ENCODE data around the gene NECAP2.

Gene NECAP2

DNA sequence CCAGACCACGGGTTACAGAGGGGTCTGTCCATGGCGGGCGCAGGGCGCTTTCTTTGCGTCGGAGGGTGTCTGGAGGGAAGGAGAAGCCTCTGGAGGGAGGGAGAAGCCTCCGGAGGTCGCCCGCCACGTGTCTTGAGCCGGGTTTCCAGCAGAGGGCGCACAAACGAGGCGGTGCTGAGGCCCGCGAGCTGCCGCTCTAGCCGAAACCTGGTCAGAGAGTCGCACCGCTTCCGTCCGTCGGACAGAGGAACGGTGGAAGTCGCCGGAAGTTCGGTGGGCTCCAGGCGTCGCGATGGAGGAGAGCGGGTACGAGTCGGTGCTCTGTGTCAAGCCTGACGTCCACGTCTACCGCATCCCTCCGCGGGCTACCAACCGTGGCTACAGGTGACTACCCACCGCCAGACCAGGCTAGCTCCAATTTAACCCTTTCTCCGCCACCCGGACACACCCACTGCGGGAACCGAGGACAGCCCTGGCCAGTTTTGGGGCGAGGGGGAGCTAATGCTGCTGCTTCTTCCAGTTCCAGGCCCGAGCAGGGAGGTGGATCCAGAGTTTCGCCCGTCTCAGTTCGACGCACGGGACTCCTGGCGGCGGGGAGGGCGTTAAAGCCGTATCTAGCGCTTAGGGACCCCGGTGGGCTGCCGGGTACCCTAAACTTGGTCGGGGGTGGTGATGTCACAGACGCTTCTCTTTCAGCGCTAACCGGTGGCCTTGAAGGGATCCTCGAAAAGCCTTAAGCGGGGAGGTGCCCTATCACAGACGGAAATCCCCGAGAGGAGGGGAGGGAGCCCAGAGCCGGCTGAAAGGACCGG lies at the start of gene NECAP2:
NECAP2 (plus strand) TSS at position 255 of the 812 bp plus-strand sequence; CDS start at position 293, 38 bp downstream.
- peak; percentile 94 for DNase-seq

DNA sequence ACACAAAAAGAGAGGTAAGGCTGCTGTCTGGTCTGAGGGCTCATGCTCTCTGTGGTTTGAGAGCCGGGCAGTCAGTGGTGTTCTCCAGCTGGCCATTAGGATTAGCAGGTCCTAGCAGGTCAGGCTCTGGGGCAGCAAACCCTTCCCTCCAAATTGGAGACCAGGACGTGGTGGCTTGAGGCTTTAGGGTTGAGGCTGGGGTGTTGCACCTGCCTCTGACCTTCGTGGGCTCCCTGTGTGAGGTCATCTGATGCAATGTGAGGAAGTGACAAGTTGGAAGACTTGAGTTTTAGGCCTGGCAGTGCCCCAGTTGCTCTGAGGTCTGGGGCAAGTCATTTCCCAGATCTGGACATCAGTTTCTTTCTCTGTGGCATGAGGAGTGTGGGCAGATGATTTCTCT lies 49.1 kb upstream of the NECAP2 start:
- DNase-seq, result no peak

DNA sequence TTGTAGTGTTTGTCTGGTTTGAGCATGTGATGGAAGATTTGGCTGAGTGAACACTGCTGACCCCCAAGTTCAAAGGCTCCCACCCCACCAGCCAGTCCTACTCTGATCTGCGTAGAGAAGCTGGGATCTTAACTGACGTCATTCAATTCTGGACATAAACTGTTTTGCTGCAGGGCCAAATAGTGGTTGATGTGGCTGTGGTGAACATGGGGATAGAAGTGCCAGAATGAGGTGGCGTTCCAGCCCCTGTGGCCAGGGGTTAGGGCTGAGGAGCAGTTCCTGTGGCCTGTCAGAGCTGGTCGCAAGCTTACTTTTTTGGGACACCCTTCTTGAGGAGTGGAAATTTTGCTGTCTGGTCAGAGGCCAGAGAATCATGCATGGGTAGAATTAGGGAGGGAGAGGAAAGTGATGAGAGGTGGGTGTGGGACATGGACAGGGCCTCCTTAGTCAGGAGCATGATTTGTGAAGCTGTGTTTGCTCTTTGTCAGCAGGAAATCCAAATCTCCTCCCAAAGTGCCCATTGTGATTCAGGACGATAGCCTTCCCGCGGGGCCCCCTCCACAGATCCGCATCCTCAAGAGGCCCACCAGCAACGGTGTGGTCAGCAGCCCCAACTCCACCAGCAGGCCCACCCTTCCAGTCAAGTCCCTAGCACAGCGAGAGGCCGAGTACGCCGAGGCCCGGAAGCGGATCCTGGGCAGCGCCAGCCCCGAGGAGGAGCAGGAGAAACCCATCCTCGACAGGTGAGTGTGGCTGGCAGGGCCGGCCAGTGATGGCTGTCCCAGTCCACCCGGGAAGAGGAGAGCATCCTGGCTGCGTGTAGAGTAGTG lies 47.6 kb upstream of the NECAP2 start:
- DNase-seq, result no peak

GRCh38 chr1:16393570-16394521 lies 46.7 kb upstream of the NECAP2 start:
- no peak for DNase-seq

DNA sequence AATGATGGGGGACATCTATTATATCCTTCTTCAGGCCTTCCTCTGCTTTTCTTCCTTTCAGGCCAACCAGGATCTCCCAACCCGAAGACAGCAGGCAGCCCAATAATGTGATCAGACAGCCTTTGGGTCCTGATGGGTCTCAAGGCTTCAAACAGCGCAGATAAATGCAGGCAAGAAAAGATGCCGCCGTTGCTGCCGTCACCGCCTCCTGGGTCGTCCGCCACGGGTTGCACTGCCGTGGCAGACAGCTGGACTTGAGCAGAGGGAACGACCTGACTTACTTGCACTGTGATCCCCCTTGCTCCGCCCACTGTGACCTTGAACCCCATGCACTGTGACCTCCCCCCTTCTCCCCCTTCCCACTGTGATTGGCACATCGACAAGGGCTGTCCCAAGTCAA lies 45.5 kb upstream of the NECAP2 start:
- DNase-seq, result no peak

DNA sequence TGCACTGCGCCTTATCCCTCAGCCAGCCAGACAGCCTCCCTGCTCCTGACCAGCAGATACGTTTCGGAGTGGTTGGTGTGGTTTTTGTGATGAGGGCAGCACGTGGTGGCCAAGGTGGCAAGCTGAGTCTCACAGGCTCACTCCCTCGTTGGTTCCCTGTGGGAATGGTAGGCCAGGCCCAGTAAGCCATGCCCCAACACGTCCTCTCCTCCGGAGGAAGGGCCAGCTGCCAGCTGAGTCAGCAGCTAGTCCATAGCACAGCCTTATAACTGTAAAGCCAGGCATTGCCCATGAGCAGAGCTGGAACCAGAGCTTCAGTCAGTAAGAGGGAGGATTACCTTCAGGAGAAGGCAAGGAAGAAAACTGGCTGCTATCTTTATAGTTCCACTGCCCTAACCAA lies 43.9 kb upstream of the NECAP2 start:
- DNase-seq, result no peak

- DNase-seq, result no peak
Measured at GRCh38 chr1:16397120-16397519, 43.4 kb upstream of the NECAP2 start.

- no peak for DNase-seq
Measured at GRCh38 chr1:16398371-16398953, 42.1 kb upstream of the NECAP2 start.

DNA sequence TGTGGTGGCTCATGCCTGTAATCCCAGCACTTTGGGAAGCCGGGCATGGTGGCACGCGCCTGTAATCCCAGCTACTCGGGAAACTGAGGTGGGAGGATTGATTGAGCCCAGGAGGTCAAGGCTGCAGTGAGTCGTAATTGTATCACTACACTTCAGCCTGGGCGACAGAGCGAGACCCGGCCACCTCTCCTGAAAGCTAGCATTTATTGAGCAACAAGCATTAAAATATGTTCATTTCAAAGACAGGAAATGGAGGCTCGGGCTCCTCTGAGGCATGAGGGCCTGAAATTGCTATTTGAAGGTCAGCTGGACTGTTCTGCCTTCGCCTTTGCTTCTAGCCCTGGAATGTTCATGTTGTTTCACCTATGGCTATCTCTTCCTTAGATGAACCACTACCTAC lies 37.8 kb upstream of the NECAP2 start:
- DNase-seq, result no peak

DNA sequence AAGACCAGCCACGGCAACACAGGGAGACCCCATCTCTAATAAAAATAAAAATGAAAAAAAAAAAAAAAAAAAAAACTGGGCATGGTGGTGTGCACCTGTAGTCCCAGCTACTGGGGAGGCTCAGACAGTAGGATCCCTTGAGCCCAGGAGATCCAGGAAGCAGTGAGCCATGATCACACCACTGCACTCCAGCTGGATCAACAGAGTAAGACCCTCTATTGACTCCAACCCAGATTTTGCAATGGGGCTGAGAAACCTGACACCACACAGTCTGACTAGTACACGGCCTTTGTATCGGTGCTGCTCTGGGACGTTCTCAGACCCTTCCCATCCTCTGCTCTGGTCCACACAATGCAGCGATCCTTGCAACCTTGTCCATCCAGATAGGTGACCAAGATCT lies 35.1 kb upstream of the NECAP2 start:
- DNase-seq, result no peak

- no peak for DNase-seq
Measured at GRCh38 chr1:16406868-16407267, 33.7 kb upstream of the NECAP2 start.

DNA sequence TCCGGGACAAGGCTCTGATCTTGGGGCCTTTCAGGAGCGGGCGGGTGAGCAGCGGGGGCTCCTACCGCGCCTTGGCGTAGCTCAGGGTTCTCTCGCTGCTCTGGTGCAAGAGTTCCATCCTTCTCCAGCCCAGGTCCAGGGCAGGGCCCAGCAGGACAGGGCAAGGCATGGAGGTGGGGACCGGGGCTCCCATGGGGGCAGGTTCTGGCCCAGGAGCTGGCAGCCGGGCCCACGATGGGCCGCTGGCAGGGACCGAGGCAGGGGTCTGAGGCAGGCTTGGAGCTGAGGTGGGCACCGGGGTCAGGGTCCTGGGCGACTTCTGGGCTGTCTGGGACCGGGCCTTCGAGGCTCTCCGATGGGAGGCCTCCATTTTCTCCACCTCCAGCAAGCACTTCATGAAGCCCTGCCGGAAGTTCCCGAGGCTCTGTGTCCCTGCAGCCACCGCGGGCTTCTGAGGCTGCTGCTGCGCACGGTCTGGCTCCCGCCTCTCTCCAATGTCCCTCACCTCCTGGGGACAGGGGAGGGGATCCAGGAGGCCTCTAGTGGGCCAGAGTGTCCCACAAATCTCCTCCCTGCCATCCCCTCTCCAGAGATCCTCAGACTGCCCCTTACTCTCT lies 30.9 kb upstream of the NECAP2 start:
- no peak for DNase-seq

DNA sequence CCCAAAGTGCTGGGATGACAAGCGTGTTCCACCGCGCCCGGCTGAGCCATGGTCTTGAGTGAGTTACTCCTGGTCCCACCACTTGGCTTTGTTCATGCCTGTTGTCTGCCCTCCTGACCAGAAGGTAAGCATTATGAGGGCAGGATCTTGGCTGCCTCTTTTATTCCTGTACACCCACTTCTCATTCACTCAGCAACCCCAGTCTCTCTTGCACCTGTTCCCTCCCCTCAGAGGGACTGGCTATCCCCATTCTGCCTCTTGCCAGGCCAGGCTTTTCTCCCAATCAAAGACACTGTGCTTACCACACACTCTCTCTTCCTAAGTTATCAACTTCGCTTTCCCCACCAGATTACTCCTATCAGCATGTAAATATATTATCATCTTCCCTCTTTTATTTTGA lies 29.7 kb upstream of the NECAP2 start:
- no peak for DNase-seq

GRCh38 chr1:16413191-16413590 lies 27.3 kb upstream of the NECAP2 start:
- no peak for DNase-seq

DNA sequence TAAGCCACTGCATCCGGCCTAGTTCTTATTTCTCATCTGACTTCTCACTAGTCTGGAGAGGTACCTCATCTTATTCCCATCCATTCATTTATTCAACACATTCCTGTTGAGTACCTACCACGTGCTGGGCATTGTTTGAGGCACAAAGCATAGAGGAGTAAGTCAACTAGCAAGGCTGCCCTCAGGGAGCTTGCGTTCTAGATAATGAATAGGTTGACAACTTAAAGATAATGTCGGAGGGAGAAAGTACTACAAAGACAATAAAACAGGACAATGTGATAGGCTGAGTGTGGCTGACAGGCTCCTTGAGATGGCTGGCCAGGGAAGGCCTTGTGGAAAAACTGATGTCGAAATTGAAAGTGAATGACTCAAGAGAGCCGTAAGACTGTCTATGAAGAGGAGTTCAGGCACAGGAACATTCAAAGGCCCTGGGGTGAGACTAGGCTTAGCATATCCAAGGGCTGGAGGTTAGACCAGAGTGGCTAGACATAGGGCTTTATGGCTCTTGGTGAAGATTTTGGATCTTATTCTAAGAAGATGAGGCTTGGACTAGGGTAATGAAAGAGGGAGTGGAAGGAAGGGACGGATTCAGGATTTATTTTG lies 21.6 kb upstream of the NECAP2 start:
- peak; percentile 12 for DNase-seq

GRCh38 chr1:16420424-16421118 lies 20.0 kb upstream of the NECAP2 start:
- peak; percentile 78 for DNase-seq

GRCh38 chr1:16421201-16421600 lies 19.3 kb upstream of the NECAP2 start:
- DNase-seq, result no peak

- no peak for DNase-seq
Measured at GRCh38 chr1:16422041-16422440, 18.5 kb upstream of the NECAP2 start.

DNA sequence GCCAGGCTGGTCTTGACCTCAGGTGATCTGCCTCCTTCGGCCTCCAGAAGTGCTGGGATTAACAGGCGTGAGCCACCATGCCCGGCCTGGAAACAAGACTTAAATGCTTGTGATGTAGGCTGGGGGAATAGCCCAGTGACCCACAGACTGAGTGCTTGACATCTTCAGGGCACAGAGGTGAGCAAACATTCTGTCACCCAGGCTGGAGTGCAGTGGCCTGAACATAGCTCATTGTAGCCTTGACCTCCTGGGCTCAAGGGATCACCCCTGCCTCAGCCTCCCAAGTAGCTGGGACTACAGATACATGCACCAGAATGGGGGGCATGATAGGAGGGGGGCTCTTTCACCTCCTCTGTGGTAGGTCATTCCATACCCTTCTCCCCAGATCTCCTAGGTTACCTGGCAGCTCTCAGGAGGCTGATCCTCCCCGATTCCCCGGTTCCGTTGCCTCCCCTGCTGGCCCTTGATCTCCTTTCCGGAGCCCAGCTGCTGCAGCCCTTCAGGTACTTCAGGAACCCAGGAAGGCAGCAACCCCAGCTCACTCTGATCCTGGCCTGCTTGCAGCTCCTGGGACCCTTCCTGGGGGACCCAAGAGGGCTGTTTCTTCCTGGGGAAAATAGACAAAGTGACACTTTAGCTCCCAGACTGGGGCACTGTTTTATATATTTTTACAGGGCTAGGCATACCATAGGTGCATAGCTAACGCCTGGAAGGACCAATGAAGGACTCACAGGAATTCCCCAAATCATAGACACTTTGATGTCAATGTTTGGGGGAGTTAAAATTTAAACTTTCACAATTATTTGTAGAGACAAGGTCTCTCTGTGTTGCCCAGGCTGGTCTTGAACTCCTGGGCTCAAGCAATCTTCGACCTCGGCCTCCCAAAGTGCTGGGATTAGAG lies 15.1 kb upstream of the NECAP2 start:
- no peak for DNase-seq

- no peak for DNase-seq
Measured at GRCh38 chr1:16430606-16431005, 9.9 kb upstream of the NECAP2 start.

All from stimulated activated CD4-positive, alpha-beta T cell treated with anti-CD3 and anti-CD28 coated beads, Interleukin-1b, Interleukin-23, amount 100 ng/mL, for 48 hours (primary cell).